Kidney tubule cell (primary cell): ENCODE measurements around the gene RDH12.

Experiments used
- DNase-seq: peaks from one replicate; pipeline ENCODE4 v3.0.0-alpha.2; 2018; ENCODE audit warnings: low spot score

The RDH12 gene

GRCh38 chr14:67749341-67750084 is 47.8 kb downstream of the RDH12 start:
- no peak for DNase-seq

GRCh38 chr14:67756496-67756895 is 54.8 kb downstream of the RDH12 start:
- no peak for DNase-seq

- DNase-seq: no peak
These were observed 55.5 kb downstream of the RDH12 start for GRCh38 chr14:67757175-67757574.

GRCh38 chr14:67759916-67760315 is 58.2 kb downstream of the RDH12 start:
- DNase-seq: no peak

- DNase-seq: peak; percentile 13
These were observed 60.4 kb downstream of the RDH12 start for GRCh38 chr14:67762051-67762450.

- no peak for DNase-seq
These were observed 61.6 kb downstream of the RDH12 start for GRCh38 chr14:67763158-67763822.

- no peak for DNase-seq
These were observed 62.8 kb downstream of the RDH12 start for GRCh38 chr14:67764496-67764895.

- DNase-seq: peak; percentile 10
These were observed 63.6 kb downstream of the RDH12 start for GRCh38 chr14:67765192-67765834.

- DNase-seq: no peak
These were observed 64.5 kb downstream of the RDH12 start for GRCh38 chr14:67766035-67766680.

- no peak for DNase-seq
These were observed 66.5 kb downstream of the RDH12 start for GRCh38 chr14:67768219-67768618.

GRCh38 chr14:67773844-67774377 is 72.2 kb downstream of the RDH12 start:
- no peak for DNase-seq

- no peak for DNase-seq
These were observed 75.1 kb downstream of the RDH12 start for GRCh38 chr14:67776653-67777322.

- no peak for DNase-seq
These were observed 77.1 kb downstream of the RDH12 start for GRCh38 chr14:67778792-67779191.

- DNase-seq: no peak
These were observed 80.4 kb downstream of the RDH12 start for GRCh38 chr14:67782090-67782489.
